Ishikawa (cell line): Measurements from ENCODE around the gene ZNF23.

Source experiments
- CEBPB ChIP-seq: IDR thresholded peaks from 2 replicates; pipeline ENCODE4 v1.6.1; 2012
- CREB1 ChIP-seq: IDR thresholded peaks from 2 replicates; pipeline ENCODE4 v1.6.1; 2012; ENCODE audit warnings: low read depth
- EGR1 ChIP-seq: IDR thresholded peaks from 2 replicates; pipeline ENCODE4 v1.6.1; 2012
- EP300 ChIP-seq: IDR thresholded peaks from 2 replicates; pipeline ENCODE4 v1.6.1; 2012; ENCODE audit warnings: borderline replicate concordance
- FOXM1 ChIP-seq: IDR thresholded peaks from 2 replicates; pipeline ENCODE4 v1.6.1; 2012; ENCODE audit warnings: low read depth, borderline replicate concordance
- MAX ChIP-seq: IDR thresholded peaks from 2 replicates; pipeline ENCODE4 v1.6.1; 2012
- NFIC ChIP-seq: IDR thresholded peaks from 2 replicates; pipeline ENCODE4 v1.6.1; 2012
- RAD21 ChIP-seq: IDR thresholded peaks from 2 replicates; pipeline ENCODE4 v1.6.1; 2012; ENCODE audit warnings: low read depth
- REST ChIP-seq: IDR thresholded peaks from 2 replicates; pipeline ENCODE4 v1.6.1; 2012; ENCODE audit warnings: low read depth, mild to moderate bottlenecking
- TAF1 ChIP-seq: IDR thresholded peaks from 2 replicates; pipeline ENCODE4 v1.6.1; 2012; ENCODE audit warnings: low read depth, mild to moderate bottlenecking
- TCF12 ChIP-seq: IDR thresholded peaks from 2 replicates; pipeline ENCODE4 v1.6.1; 2012; ENCODE audit warnings: low read depth
- TEAD4 ChIP-seq: IDR thresholded peaks from 2 replicates; pipeline ENCODE4 v1.6.1; 2012
- USF1 ChIP-seq: IDR thresholded peaks from 2 replicates; pipeline ENCODE4 v1.6.1; 2012
- YY1 ChIP-seq: IDR thresholded peaks from 2 replicates; pipeline ENCODE4 v1.6.1; 2012; ENCODE audit warnings: low read depth
- ZBTB7A ChIP-seq: IDR thresholded peaks from 2 replicates; pipeline ENCODE4 v1.6.1; 2012; ENCODE audit warnings: low read depth

ZNF23 gene

GRCh38 chr16:71443714-71444113 is 18.3 kb downstream of the ZNF23 start:
- TF ChIP-seq NFIC, result no peak
- TF ChIP-seq MAX, result no peak
- TF ChIP-seq TCF12, result no peak
- no peak for TF ChIP-seq TAF1
- no peak for TF ChIP-seq YY1
- TF ChIP-seq USF1, result no peak
- TF ChIP-seq ZBTB7A, result no peak
- no peak for TF ChIP-seq TEAD4
- no peak for TF ChIP-seq EGR1
- no peak for TF ChIP-seq CREB1
- TF ChIP-seq RAD21, result no peak
- TF ChIP-seq REST, result no peak
- no peak for TF ChIP-seq EP300
- TF ChIP-seq FOXM1, result no peak
- no peak for TF ChIP-seq CEBPB

GRCh38 chr16:71442051-71442440 is 20.0 kb downstream of the ZNF23 start, which contains the start of gene TLE7:
Gene TLE7, minus strand, starts transcription at chr16:71442054. Its CDS starts 8,730 bp downstream, at chr16:71433324.
- TF ChIP-seq EGR1, result no peak
- no peak for TF ChIP-seq FOXM1
- TF ChIP-seq YY1, result no peak
- no peak for TF ChIP-seq ZBTB7A
- no peak for TF ChIP-seq TAF1
- no peak for TF ChIP-seq REST
- no peak for TF ChIP-seq NFIC
- no peak for TF ChIP-seq USF1
- no peak for TF ChIP-seq TCF12
- TF ChIP-seq CREB1, result no peak
- no peak for TF ChIP-seq MAX
- no peak for TF ChIP-seq CEBPB
- TF ChIP-seq RAD21, result no peak
- no peak for TF ChIP-seq EP300
- no peak for TF ChIP-seq TEAD4

- no peak for TF ChIP-seq TCF12
- no peak for TF ChIP-seq TAF1
- TF ChIP-seq TEAD4, result no peak
- TF ChIP-seq EP300, result no peak
- no peak for TF ChIP-seq ZBTB7A
- no peak for TF ChIP-seq RAD21
- no peak for TF ChIP-seq EGR1
- TF ChIP-seq NFIC, result no peak
- TF ChIP-seq CEBPB, result no peak
- no peak for TF ChIP-seq MAX
- no peak for TF ChIP-seq REST
Measured at GRCh38 chr16:71441348-71442050, 20.5 kb downstream of the ZNF23 start.

GRCh38 chr16:71440669-71441347 is 21.2 kb downstream of the ZNF23 start:
- TF ChIP-seq YY1, result no peak
- no peak for TF ChIP-seq CREB1
